SK-N-MC (cell line): ENCODE data around the gene HTR3C.

Experiments
- EZH2 ChIP-seq: fragments of 200-600 bp; sonication (generic); IDR thresholded peaks from one replicate; pipeline ENCODE4 v1.6.1; 2017; ENCODE audit warnings: antibody characterized with exemption
- FOXP2 ChIP-seq: optimal IDR thresholded peaks from 2 replicates; pipeline ENCODE3; 2011; ENCODE audit warnings: mild to moderate bottlenecking, moderate library complexity; ENCODE audit not compliant: insufficient read depth; ENCODE audit errors: extremely low read length, control extremely low read depth
- POLR2AphosphoS5 ChIP-seq: IDR thresholded peaks from 2 replicates; pipeline ENCODE4 v1.6.1; 2012; ENCODE audit warnings: mild to moderate bottlenecking, low read depth, low read length, borderline replicate concordance

- TF ChIP-seq POLR2AphosphoS5 (no peak), EZH2 (no peak), FOXP2 (no peak)
Observed at GRCh38 chr3:184052767-184053166, at the start of gene HTR3C.
